ENCODE measurements around the gene CRHR2.
"Not testable (repeated sequence)": the region's sequence is repeated elsewhere in the genome, so short reads cannot be mapped to it uniquely, and the experiment has no call there.

The CRHR2 gene

DNA sequence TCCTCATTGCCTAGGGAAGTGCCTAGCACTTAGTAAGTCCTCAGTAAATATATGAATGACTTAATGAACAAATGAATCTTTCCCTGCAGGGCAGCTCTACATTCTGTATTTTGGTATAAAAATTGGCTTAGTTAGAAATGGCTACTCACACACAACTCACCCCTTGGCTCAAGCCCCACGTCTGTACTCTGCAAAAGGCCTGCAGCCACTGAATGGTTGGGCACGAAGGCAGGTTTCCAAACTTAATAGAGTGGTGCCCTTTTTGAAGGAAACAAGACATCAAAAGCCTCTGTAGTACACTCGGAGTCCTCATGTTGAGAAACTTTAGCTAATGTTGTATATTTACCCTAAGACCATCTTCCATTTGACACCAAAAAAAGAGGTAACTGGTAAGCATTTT, 36.6 kb downstream of the CRHR2 start:
- Mint-ChIP-seq H3K9me3 (no peaks in the 10 kb centered on the region), H3K36me3 (ENCODE audit: low read depth) (no peaks in the 10 kb centered on the region), H3K4me1 (ENCODE audit: low read depth) (no peaks in the 10 kb centered on the region), H3K27ac (no peak overlapping the region), H3K4me3 (no peak overlapping the region), H3K27me3 (ENCODE audit: low read depth) (no peaks in the 10 kb centered on the region)

DNA sequence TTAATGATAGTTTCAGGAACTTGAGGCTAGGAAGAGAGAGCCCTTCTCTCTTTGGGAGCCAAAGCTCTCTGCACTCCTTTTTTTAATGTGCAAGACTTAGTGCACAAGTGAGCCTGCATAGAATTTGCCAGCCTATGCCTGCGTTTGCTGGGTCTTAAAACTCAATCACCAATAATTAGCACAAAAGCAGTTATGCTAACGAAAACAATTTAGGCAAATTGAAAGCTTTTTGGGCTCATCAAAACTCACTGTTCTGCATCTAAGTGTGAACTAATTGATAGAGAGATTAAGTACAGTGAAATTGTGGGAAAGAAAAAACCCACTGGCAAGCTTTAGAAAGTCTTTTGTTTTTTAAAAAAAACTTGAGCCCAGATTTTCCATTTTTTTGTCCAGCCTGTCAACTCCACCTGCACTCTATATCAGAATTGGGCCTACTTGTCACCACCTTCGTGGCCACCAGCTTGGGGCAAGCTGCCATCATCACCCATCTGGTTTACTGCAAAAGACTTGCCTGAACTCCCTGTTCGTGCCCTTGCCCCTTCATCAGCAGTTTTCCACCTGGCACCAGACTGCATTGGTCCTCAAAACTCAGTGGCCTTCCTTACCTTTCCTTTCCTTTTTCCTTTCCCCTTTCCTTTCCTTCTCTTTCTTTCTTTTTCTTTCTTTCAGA, 37.8 kb downstream of the CRHR2 start:
- H3K4me1 Mint-ChIP-seq (ENCODE audit: low read depth) = no peaks in the 10 kb centered on the region
- H3K9me3 Mint-ChIP-seq = no peaks in the 10 kb centered on the region

DNA sequence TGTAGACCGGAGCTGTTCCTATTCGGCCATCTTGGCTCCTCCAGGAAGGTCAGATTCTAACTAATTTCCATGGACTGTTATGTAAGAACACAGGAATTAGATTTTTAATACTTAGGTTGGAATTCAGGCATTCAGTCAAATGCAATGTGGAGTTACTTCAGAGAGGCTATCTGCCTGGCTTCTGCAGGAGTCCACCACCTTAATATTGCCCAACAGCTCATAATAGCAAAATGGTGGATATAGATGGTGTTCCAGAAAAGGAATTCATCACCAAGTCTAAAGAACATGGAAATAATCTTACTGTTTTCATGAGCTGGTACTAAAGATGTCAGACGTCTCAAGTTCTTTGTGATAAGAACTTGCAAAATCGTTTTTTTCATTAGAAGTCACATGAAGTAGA, 39.5 kb downstream of the CRHR2 start:
- Mint-ChIP-seq H3K9me3 (no peaks in the 10 kb centered on the region), H3K4me1 (ENCODE audit: low read depth) (no peaks in the 10 kb centered on the region), H3K4me3 (no peak overlapping the region), H3K36me3 (ENCODE audit: low read depth) (no peaks in the 10 kb centered on the region), H3K27me3 (ENCODE audit: low read depth) (no peaks in the 10 kb centered on the region), H3K27ac (no peak overlapping the region)

More for the DNA sequence above, 37.8 kb downstream of the CRHR2 start:
- Mint-ChIP-seq H3K4me3 (no peak overlapping the region), H3K36me3 (ENCODE audit: low read depth) (no peaks in the 10 kb centered on the region), H3K27me3 (ENCODE audit: low read depth) (no peaks in the 10 kb centered on the region), H3K27ac (no peak overlapping the region)

- not testable (repeated sequence) for H3K36me3 Mint-ChIP-seq (ENCODE audit: low read depth); H3K27ac Mint-ChIP-seq; H3K4me3 Mint-ChIP-seq; H3K9me3 Mint-ChIP-seq; H3K27me3 Mint-ChIP-seq (ENCODE audit: low read depth); H3K4me1 Mint-ChIP-seq (ENCODE audit: low read depth)
Measured at GRCh38 chr7:30642322-30642721, 39.9 kb downstream of the CRHR2 start.

DNA sequence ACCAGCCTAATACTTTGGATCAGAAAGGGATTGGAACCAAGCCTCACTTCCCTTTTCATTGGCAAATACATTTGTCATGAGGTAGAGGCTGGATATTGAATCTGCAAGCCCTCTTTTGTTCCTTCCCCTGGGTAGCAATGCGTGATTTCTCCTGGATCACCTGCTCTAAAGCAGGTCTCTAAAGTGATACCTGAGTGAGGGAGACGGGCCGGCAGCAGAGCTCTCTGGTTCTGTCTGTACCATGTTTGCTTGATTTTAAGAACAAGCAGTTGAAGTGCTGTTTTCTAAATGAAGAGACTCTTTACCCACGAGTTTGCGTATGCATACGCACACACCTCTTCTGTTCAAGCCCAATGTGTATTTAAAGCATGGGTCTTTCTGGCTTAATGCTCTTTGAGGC, 46.5 kb downstream of the CRHR2 start:
- peaks cover 42% of the 10 kb centered on the region for H3K36me3 Mint-ChIP-seq (ENCODE audit: low read depth)
- no peak overlapping the region for H3K4me3 Mint-ChIP-seq
- H3K27me3 Mint-ChIP-seq (ENCODE audit: low read depth) = no peaks in the 10 kb centered on the region
- no peaks in the 10 kb centered on the region for H3K4me1 Mint-ChIP-seq (ENCODE audit: low read depth)
- H3K27ac Mint-ChIP-seq = no peak overlapping the region
- H3K9me3 Mint-ChIP-seq = no peaks in the 10 kb centered on the region

DNA sequence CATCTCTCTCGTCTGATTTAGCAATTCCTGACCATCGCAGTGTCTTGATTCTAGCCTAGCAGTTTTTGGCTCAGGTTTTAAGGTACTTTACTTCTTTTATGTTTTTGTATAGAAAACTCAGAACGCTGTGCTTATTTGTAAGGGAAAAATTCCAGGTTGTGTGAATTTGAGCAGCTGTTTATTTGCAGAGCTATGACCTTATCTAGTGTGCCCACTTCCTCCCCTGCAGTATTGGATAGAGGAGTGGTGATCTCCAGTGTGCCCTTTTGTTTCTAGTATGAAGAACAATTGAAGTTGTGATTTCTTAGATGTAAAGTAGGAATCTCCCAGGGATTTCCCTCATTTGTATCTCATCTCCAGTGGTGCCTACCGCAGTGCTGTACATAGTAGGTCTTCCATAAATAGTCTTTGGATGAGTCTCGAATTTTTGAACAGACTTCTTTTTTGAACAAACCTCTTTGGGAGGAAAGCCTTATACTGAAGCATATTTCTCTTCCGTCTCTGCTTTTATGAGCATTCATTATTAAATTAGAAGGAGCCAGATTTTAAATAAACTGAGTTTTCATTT, 47.5 kb downstream of the CRHR2 start:
- H3K27ac Mint-ChIP-seq = no peak overlapping the region
- no peaks in the 10 kb centered on the region for H3K9me3 Mint-ChIP-seq
- no peak overlapping the region for H3K4me3 Mint-ChIP-seq
- H3K4me1 Mint-ChIP-seq (ENCODE audit: low read depth) = no peaks in the 10 kb centered on the region
- H3K36me3 Mint-ChIP-seq (ENCODE audit: low read depth) = peaks cover 42% of the 10 kb centered on the region
- H3K27me3 Mint-ChIP-seq (ENCODE audit: low read depth) = no peaks in the 10 kb centered on the region

DNA sequence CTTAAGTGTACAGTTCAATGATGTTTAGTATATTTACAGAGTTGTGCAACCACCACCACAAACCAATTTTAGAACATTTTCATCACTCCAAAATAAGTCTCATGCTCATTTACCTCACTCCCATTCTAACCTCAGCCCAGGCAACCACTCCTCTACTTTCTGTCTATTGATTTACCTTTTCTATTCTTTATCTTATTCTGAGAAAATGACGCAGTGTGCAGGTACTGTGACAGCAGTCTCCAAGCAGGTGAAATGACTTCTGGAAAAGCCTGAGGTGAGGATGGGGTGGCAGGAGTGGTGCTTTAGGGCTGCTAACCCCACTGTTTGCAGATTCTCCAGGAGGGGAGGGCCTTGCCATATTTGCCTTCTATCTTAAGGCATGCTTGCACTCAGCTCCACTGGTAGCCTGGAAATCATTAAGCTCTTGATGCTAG, 48.0 kb downstream of the CRHR2 start:
- Mint-ChIP-seq H3K4me1 (ENCODE audit: low read depth) (no peaks in the 10 kb centered on the region), H3K9me3 (no peaks in the 10 kb centered on the region), H3K4me3 (no peak overlapping the region), H3K27me3 (ENCODE audit: low read depth) (no peaks in the 10 kb centered on the region), H3K27ac (peak overlapping the region; percentile 46), H3K36me3 (ENCODE audit: low read depth) (peaks cover 44% of the 10 kb centered on the region)

GRCh38 chr7:30633223-30633622, 49.0 kb downstream of the CRHR2 start:
- Mint-ChIP-seq H3K27ac (peak overlapping the region; percentile 41), H3K4me3 (no peak overlapping the region), H3K36me3 (ENCODE audit: low read depth) (peaks cover 51% of the 10 kb centered on the region), H3K9me3 (no peaks in the 10 kb centered on the region), H3K4me1 (ENCODE audit: low read depth) (peaks cover 2% of the 10 kb centered on the region), H3K27me3 (ENCODE audit: low read depth) (no peaks in the 10 kb centered on the region)

DNA sequence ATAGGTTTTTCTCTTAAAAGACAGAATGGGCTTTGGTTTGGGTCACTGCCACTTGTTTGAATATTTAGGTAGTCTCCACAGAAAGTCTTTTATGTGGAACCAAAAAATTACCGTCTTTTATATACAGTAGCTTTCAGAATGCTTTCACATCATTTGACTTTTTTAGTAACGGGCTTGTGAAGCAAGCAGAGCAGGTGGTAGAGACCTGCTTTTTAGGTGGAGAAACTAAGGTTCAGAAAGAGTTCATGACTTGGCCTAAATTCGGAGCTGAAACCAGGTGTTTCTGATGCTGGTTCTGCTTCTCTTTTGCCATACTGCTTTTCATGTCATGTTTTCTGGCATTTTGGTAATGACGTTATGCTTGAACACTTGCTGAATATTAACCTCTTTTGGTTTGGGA, 51.3 kb downstream of the CRHR2 start:
- Mint-ChIP-seq H3K27ac (no peak overlapping the region), H3K36me3 (ENCODE audit: low read depth) (peaks cover 59% of the 10 kb centered on the region), H3K4me1 (ENCODE audit: low read depth) (peaks cover 7% of the 10 kb centered on the region), H3K4me3 (no peak overlapping the region), H3K27me3 (ENCODE audit: low read depth) (no peaks in the 10 kb centered on the region), H3K9me3 (no peaks in the 10 kb centered on the region)

GRCh38 chr7:30627026-30627425, 55.2 kb downstream of the CRHR2 start:
- Mint-ChIP-seq H3K27ac (peak overlapping the region; percentile 41), H3K27me3 (ENCODE audit: low read depth) (no peaks in the 10 kb centered on the region), H3K4me1 (ENCODE audit: low read depth) (peaks cover 11% of the 10 kb centered on the region), H3K9me3 (no peaks in the 10 kb centered on the region), H3K36me3 (ENCODE audit: low read depth) (peaks cover 53% of the 10 kb centered on the region), H3K4me3 (no peak overlapping the region)

DNA sequence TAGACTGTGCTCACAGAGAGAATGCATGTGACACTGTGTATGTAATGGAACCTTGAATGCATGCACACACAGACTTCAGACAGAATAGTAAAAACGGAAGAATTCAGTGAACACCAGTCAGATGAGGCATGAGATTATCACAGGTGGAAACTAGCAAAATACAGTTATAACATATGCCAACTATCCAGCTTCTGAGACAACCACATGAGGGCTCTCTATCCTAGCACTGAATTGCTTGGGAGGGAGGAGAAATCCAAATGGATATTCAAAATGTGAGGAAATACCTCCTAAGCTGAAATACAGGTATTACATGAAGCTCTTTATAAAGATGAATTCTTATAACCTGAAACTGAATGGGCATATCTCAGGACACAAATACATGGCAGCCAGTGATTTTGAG, 57.0 kb downstream of the CRHR2 start:
- peaks cover 13% of the 10 kb centered on the region for H3K4me1 Mint-ChIP-seq (ENCODE audit: low read depth)
- no peaks in the 10 kb centered on the region for H3K9me3 Mint-ChIP-seq
- no peaks in the 10 kb centered on the region for H3K27me3 Mint-ChIP-seq (ENCODE audit: low read depth)
- no peak overlapping the region for H3K4me3 Mint-ChIP-seq
- no peak overlapping the region for H3K27ac Mint-ChIP-seq
- peaks cover 59% of the 10 kb centered on the region for H3K36me3 Mint-ChIP-seq (ENCODE audit: low read depth)

GRCh38 chr7:30618961-30619360, 63.3 kb downstream of the CRHR2 start:
- H3K4me1 Mint-ChIP-seq (ENCODE audit: low read depth) = peaks cover 9% of the 10 kb centered on the region
- H3K27me3 Mint-ChIP-seq (ENCODE audit: low read depth) = no peaks in the 10 kb centered on the region
- no peak overlapping the region for H3K4me3 Mint-ChIP-seq
- H3K27ac Mint-ChIP-seq = no peak overlapping the region
- peaks cover 58% of the 10 kb centered on the region for H3K36me3 Mint-ChIP-seq (ENCODE audit: low read depth)
- no peaks in the 10 kb centered on the region for H3K9me3 Mint-ChIP-seq

DNA sequence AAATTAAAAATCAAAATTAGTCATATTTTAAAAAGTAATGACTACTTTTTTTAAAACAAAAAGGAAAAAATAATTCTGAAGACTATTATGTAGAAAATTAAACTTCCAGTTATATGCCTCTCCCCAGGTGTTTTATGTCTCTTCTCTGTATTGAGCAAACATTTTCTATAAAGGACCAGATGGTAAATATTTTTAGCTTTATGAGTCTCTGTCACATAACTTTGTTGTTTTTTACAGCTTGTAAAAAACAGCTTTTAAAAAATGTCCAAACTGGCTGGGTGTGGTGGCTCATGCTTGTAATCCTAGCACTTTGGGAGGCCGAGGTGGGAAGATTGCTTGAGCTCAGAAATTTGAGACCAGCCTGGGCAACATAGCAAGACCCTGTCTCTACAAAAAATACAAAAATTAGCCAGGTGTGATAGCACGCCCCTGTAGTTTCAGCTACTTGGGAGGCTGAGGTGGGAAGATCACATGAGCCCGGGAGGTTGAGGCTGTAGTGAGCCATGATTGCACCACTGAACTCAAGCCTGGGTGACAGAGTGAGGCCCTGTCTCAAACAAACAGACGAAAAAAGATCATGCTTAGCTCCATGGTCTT, 64.1 kb downstream of the CRHR2 start:
- no peaks in the 10 kb centered on the region for H3K27me3 Mint-ChIP-seq (ENCODE audit: low read depth)
- no peak overlapping the region for H3K27ac Mint-ChIP-seq
- H3K9me3 Mint-ChIP-seq = no peaks in the 10 kb centered on the region
- H3K4me1 Mint-ChIP-seq (ENCODE audit: low read depth) = peaks cover 16% of the 10 kb centered on the region
- no peak overlapping the region for H3K4me3 Mint-ChIP-seq
- peaks cover 60% of the 10 kb centered on the region for H3K36me3 Mint-ChIP-seq (ENCODE audit: low read depth)

DNA sequence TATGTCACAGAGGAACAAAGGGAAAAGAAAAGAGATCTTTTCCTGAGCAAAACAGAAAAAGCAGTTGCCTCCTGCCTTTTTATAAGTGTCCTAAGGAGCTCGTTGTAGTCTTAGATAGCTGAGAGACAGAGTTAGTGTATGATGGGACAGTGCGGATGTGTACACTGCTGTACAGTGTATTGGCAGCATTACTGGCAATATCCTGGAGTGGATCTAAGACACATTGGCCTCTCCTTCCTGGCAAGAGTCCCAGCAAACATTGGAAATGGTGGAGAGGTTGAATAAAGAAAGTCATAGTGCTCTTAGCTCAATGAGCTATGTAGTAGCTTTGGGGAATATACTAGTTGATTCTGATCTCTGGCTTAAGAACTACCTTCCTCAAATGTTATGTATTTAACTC, 64.9 kb downstream of the CRHR2 start:
- Mint-ChIP-seq H3K4me1 (ENCODE audit: low read depth) (peaks cover 23% of the 10 kb centered on the region), H3K36me3 (ENCODE audit: low read depth) (peaks cover 62% of the 10 kb centered on the region), H3K4me3 (no peak overlapping the region), H3K27me3 (ENCODE audit: low read depth) (no peaks in the 10 kb centered on the region), H3K27ac (no peak overlapping the region), H3K9me3 (no peaks in the 10 kb centered on the region)

DNA sequence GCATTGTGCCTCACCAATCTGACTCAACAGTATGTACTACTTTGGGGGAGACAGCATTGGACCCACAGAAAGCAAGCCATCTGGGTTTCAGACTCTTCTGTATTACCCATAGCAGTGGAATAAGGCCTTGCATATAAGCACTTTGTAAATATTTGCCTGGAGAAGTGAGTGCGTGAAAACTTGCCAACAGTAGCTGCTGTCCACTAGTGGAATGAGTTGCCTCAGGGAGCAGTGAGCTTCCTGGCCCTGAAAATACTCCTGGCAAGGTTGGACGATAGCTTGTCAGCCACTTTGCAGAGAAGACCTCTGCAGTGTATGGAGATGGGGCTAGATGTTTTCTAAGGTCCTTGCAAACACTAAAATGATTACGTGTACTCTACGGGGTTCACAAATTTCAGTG, 65.9 kb downstream of the CRHR2 start:
- H3K4me1 Mint-ChIP-seq (ENCODE audit: low read depth) = peaks cover 26% of the 10 kb centered on the region
- no peak overlapping the region for H3K4me3 Mint-ChIP-seq
- H3K27ac Mint-ChIP-seq = no peak overlapping the region
- H3K27me3 Mint-ChIP-seq (ENCODE audit: low read depth) = no peaks in the 10 kb centered on the region
- no peaks in the 10 kb centered on the region for H3K9me3 Mint-ChIP-seq
- peaks cover 59% of the 10 kb centered on the region for H3K36me3 Mint-ChIP-seq (ENCODE audit: low read depth)
